Activated naive CD8-positive, alpha-beta T cell (primary cell): Measurements from ENCODE around the gene NRL.
"Not testable (repeated sequence)": the region's sequence is repeated elsewhere in the genome, so short reads cannot be mapped to it uniquely, and the experiment has no call there.

Experiments
- H3K27ac Mint-ChIP-seq: one replicate; pipeline ENCODE4 v1.8.0; 2021; ENCODE audit warnings: mixed read lengths
- H3K27me3 Mint-ChIP-seq: one replicate; pipeline ENCODE4 v1.8.0; 2021; ENCODE audit warnings: mixed read lengths
- H3K36me3 Mint-ChIP-seq: one replicate; pipeline ENCODE4 v1.8.0; 2021; ENCODE audit warnings: mixed read lengths
- H3K4me1 Mint-ChIP-seq: one replicate; pipeline ENCODE4 v1.8.0; 2021; ENCODE audit warnings: low read depth, mixed read lengths
- H3K4me3 Mint-ChIP-seq: one replicate; pipeline ENCODE4 v1.8.0; 2021; ENCODE audit warnings: mild to moderate bottlenecking, mixed read lengths
- H3K9me3 Mint-ChIP-seq: one replicate; pipeline ENCODE4 v1.8.0; 2021; ENCODE audit warnings: low read depth, mixed read lengths

The NRL gene

GRCh38 chr14:24057271-24057670, 57.5 kb downstream of the NRL start:
- Mint-ChIP-seq H3K36me3 (no peaks in the 10 kb centered on the region), H3K27me3 (peaks cover 7% of the 10 kb centered on the region), H3K27ac (no peak overlapping the region), H3K4me3 (no peak overlapping the region), H3K4me1 (peaks cover 13% of the 10 kb centered on the region), H3K9me3 (no peaks in the 10 kb centered on the region)

GRCh38 chr14:24056800-24057184, 58.0 kb downstream of the NRL start:
- peaks cover 13% of the 10 kb centered on the region for H3K4me1 Mint-ChIP-seq
- no peak overlapping the region for H3K4me3 Mint-ChIP-seq
- no peaks in the 10 kb centered on the region for H3K36me3 Mint-ChIP-seq
- peaks cover 7% of the 10 kb centered on the region for H3K27me3 Mint-ChIP-seq
- H3K9me3 Mint-ChIP-seq: no peaks in the 10 kb centered on the region
- no peak overlapping the region for H3K27ac Mint-ChIP-seq

- Mint-ChIP-seq H3K36me3 (no peaks in the 10 kb centered on the region), H3K27ac (no peak overlapping the region), H3K4me3 (no peak overlapping the region), H3K27me3 (peaks cover 7% of the 10 kb centered on the region), H3K9me3 (no peaks in the 10 kb centered on the region), H3K4me1 (peaks cover 15% of the 10 kb centered on the region)
Observed at GRCh38 chr14:24055971-24056799, 58.6 kb downstream of the NRL start.

GRCh38 chr14:24054646-24055045, 60.1 kb downstream of the NRL start:
- no peak overlapping the region for H3K27ac Mint-ChIP-seq
- peaks cover 8% of the 10 kb centered on the region for H3K27me3 Mint-ChIP-seq
- H3K4me3 Mint-ChIP-seq: no peak overlapping the region
- no peaks in the 10 kb centered on the region for H3K36me3 Mint-ChIP-seq
- H3K9me3 Mint-ChIP-seq: no peaks in the 10 kb centered on the region
- peaks cover 18% of the 10 kb centered on the region for H3K4me1 Mint-ChIP-seq

- Mint-ChIP-seq H3K27me3 (peaks cover 8% of the 10 kb centered on the region), H3K27ac (peak overlapping the region; percentile 46), H3K36me3 (no peaks in the 10 kb centered on the region), H3K4me1 (peaks cover 18% of the 10 kb centered on the region), H3K9me3 (no peaks in the 10 kb centered on the region), H3K4me3 (no peak overlapping the region)
Observed at GRCh38 chr14:24054324-24054641, 60.5 kb downstream of the NRL start.

- peak overlapping the region; percentile 93 for H3K27ac Mint-ChIP-seq
- no peaks in the 10 kb centered on the region for H3K36me3 Mint-ChIP-seq
- peaks cover 18% of the 10 kb centered on the region for H3K4me1 Mint-ChIP-seq
- H3K4me3 Mint-ChIP-seq: peak overlapping the region; percentile 94
- H3K27me3 Mint-ChIP-seq: peaks cover 8% of the 10 kb centered on the region
- H3K9me3 Mint-ChIP-seq: no peaks in the 10 kb centered on the region
Observed at GRCh38 chr14:24053548-24054323, 61.0 kb downstream of the NRL start.

GRCh38 chr14:24052656-24053547, 61.8 kb downstream of the NRL start:
- Mint-ChIP-seq H3K36me3 (no peaks in the 10 kb centered on the region), H3K27me3 (peaks cover 8% of the 10 kb centered on the region), H3K4me3 (peak overlapping the region; percentile 94), H3K27ac (peak overlapping the region; percentile 93), H3K4me1 (peaks cover 18% of the 10 kb centered on the region), H3K9me3 (no peaks in the 10 kb centered on the region)

- Mint-ChIP-seq H3K27ac (peak within 1 kb of the TSS; percentile 93), H3K27me3 (peaks cover 8% of the 10 kb centered on the region), H3K36me3 (no peaks in the 10 kb centered on the region), H3K4me1 (peaks cover 18% of the 10 kb centered on the region), H3K4me3 (peak within 1 kb of the TSS; percentile 94), H3K9me3 (no peaks in the 10 kb centered on the region)
Observed at GRCh38 chr14:24051789-24052655, 62.7 kb downstream of the NRL start, which contains the start of gene CARMIL3. CARMIL3 (plus strand) TSS chr14:24052009; CDS start chr14:24052154, 145 bp downstream.

- H3K4me3 Mint-ChIP-seq: peak overlapping the region; percentile 84
- H3K27ac Mint-ChIP-seq: peak overlapping the region; percentile 37
- H3K27me3 Mint-ChIP-seq: peaks cover 8% of the 10 kb centered on the region
- peaks cover 18% of the 10 kb centered on the region for H3K4me1 Mint-ChIP-seq
- H3K9me3 Mint-ChIP-seq: no peaks in the 10 kb centered on the region
- no peaks in the 10 kb centered on the region for H3K36me3 Mint-ChIP-seq
Observed at GRCh38 chr14:24051176-24051788, 63.5 kb downstream of the NRL start.

- H3K4me3 Mint-ChIP-seq: peak overlapping the region; percentile 84
- not testable (repeated sequence) for H3K36me3 Mint-ChIP-seq, H3K27me3 Mint-ChIP-seq, H3K9me3 Mint-ChIP-seq
- peak overlapping the region; percentile 37 for H3K27ac Mint-ChIP-seq
- H3K4me1 Mint-ChIP-seq: peaks cover 20% of the 10 kb centered on the region
Observed at GRCh38 chr14:24050753-24051152, 64.0 kb downstream of the NRL start.

GRCh38 chr14:24049002-24049401, 65.7 kb downstream of the NRL start:
- not testable (repeated sequence) for H3K4me3 Mint-ChIP-seq, H3K36me3 Mint-ChIP-seq, H3K27ac Mint-ChIP-seq, H3K27me3 Mint-ChIP-seq, H3K9me3 Mint-ChIP-seq
- peaks cover 31% of the 10 kb centered on the region for H3K4me1 Mint-ChIP-seq

GRCh38 chr14:24042746-24043145, 72.0 kb downstream of the NRL start:
- Mint-ChIP-seq H3K27ac (no peak overlapping the region), H3K4me3 (no peak overlapping the region), H3K27me3 (no peaks in the 10 kb centered on the region), H3K4me1 (peaks cover 13% of the 10 kb centered on the region), H3K9me3 (no peaks in the 10 kb centered on the region), H3K36me3 (no peaks in the 10 kb centered on the region)

- Mint-ChIP-seq H3K9me3 (no peaks in the 10 kb centered on the region), H3K27me3 (no peaks in the 10 kb centered on the region), H3K27ac (no peak overlapping the region), H3K36me3 (no peaks in the 10 kb centered on the region), H3K4me1 (peaks cover 19% of the 10 kb centered on the region), H3K4me3 (no peak overlapping the region)
Observed at GRCh38 chr14:24040692-24041091, 74.1 kb downstream of the NRL start.

GRCh38 chr14:24038686-24039085, 76.1 kb downstream of the NRL start:
- no peaks in the 10 kb centered on the region for H3K27me3 Mint-ChIP-seq
- peaks cover 9% of the 10 kb centered on the region for H3K4me1 Mint-ChIP-seq
- H3K27ac Mint-ChIP-seq: no peak overlapping the region
- no peaks in the 10 kb centered on the region for H3K36me3 Mint-ChIP-seq
- H3K9me3 Mint-ChIP-seq: no peaks in the 10 kb centered on the region
- H3K4me3 Mint-ChIP-seq: no peak overlapping the region
